ENCODE data around the gene CHD1. TPM values are rescaled to one million over a fixed set of nuclear protein-coding genes. Genes with fewer than 3 reads are reported as not detected.

The CHD1 gene
- total RNA-seq, 4 donors from 2014 or later = 39.8 to 70.6 (median 54.1) TPM

DNA sequence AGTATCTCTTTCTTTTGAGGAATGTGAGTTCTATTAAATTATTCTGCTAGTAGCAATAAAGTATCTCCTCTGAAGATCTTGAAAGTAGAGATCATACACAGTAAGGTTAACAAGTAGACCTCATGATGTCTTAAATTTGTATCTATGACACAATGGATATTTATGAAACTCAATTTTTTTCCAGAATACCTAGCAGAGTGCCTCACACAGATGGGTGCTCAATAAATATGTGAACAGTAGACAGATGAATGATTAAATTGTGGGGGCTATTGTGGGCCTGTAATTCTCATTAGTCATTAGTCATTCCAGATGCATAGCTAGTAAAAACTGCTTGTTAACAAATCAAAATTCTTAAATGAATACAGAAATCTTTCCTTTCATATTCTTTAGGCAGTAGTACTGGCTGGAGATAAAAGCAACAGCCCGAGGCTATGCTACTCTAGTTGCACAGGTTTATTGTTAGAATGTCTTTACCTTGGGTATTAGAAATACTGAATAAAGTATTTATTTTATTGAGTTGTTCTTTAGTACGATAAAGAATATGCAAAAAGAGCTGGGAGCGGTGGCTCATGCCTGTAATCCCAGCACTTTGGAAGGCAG lies 22.0 kb downstream of the CHD1 start:
- H3K27me3 ChIP-seq = no peaks in the 10 kb centered on the region
- no peak for DNase-seq (ENCODE audit: low spot score in 2 of 2)
- peaks cover 28% of the 10 kb centered on the region for H3K36me3 ChIP-seq
- no peak overlapping the region for H3K4me3 ChIP-seq
- H3K4me1 ChIP-seq = peaks cover 13% of the 10 kb centered on the region
- no peak overlapping the region for H3K27ac ChIP-seq
- no peaks in the 10 kb centered on the region for H3K9me3 ChIP-seq
- WGBS = 75% methylated on average over 3 of the region's 3 CpGs
- no peak for TF ChIP-seq POLR2AphosphoS5 (IDR thresholded peaks at IDR 0.05)
- TF ChIP-seq, protein P1, sequence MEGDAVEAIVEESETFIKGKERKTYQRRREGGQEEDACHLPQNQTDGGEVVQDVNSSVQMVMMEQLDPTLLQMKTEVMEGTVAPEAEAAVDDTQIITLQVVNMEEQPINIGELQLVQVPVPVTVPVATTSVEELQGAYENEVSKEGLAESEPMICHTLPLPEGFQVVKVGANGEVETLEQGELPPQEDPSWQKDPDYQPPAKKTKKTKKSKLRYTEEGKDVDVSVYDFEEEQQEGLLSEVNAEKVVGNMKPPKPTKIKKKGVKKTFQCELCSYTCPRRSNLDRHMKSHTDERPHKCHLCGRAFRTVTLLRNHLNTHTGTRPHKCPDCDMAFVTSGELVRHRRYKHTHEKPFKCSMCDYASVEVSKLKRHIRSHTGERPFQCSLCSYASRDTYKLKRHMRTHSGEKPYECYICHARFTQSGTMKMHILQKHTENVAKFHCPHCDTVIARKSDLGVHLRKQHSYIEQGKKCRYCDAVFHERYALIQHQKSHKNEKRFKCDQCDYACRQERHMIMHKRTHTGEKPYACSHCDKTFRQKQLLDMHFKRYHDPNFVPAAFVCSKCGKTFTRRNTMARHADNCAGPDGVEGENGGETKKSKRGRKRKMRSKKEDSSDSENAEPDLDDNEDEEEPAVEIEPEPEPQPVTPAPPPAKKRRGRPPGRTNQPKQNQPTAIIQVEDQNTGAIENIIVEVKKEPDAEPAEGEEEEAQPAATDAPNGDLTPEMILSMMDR (IDR thresholded peaks at IDR 0.05) = no peak
- TF ChIP-seq POLR2A (IDR thresholded peaks at IDR 0.05) = no peak
- TF ChIP-seq EP300 (IDR thresholded peaks at IDR 0.05) = no peak

DNA sequence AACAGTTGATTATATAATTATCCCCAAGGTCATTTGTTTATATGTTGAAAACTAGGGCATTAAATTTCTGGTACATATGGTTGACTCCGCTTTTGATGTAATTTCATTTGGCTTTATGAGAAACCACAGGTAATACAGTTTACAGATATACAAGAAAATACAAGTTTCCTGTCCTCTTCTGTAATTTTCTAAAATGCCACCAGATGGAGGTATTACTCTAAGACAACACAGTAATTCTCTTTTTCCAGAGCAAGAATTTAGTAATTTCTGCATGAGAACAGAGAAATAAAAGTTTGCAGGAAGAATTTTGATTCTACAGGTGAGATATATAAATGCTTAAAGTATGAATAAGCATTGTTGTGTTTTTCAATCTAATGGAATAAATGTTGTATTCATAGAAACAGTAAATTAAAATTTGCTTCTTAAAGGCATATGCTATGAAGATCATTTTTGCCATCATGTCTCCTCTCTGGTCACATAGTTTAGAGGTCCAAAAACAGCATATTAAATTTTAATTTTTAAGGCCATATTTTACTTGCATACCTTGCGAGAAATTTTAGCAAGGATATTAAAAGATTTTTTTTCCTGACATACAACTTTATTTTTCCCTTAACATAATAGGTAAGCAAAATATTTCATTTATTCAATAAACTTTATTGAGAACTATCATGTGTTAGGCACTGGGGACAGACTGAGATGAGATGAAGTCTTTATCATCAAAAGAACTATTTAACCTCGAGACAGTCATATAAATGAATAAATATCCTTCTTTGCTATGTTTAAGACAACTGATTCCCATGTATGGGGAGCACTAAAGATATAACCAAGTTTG lies 22.7 kb downstream of the CHD1 start:
- H3K4me3 ChIP-seq = no peak overlapping the region
- H3K27me3 ChIP-seq = no peaks in the 10 kb centered on the region
- no peak overlapping the region for H3K27ac ChIP-seq
- H3K9me3 ChIP-seq = no peaks in the 10 kb centered on the region
- peaks cover 35% of the 10 kb centered on the region for H3K36me3 ChIP-seq
- H3K4me1 ChIP-seq = peaks cover 10% of the 10 kb centered on the region
- WGBS = 75% methylated on average over 3 of the region's 3 CpGs
- DNase-seq (ENCODE audit: low spot score in 2 of 2) = no peak
- no peak for TF ChIP-seq POLR2A (IDR thresholded peaks at IDR 0.05)
- TF ChIP-seq, protein P1 (IDR thresholded peaks at IDR 0.05) = peak; percentile 51 to 56

DNA sequence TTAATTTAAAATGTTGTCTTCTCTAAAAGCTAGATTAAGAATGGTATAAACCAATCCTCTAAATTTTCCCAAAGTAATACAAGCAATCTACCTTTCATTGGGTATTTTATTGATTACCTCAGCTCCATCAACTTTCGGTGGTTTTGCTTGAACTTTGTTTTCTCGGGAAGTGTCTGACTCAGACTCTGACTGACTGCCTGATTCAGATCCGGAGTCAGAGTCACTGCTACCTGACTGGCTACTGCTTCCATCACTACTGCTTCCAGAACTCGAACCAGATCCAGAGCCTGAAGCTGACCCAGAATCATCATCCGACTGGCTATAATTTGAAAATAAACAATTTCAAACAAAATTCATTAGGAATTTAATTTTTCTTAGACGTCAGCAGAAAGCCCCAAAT lies 24.0 kb downstream of the CHD1 start:
- no peak for TF ChIP-seq POLR2A (IDR thresholded peaks at IDR 0.05)
- no peak for TF ChIP-seq EP300 (IDR thresholded peaks at IDR 0.05)
- TF ChIP-seq, protein P1 (IDR thresholded peaks at IDR 0.05) = no peak
- TF ChIP-seq POLR2AphosphoS5 (IDR thresholded peaks at IDR 0.05) = no peak
- Histone ChIP-seq H3K4me1 (peaks cover 9% of the 10 kb centered on the region), H3K27ac (no peak overlapping the region), H3K4me3 (no peak overlapping the region), H3K27me3 (no peaks in the 10 kb centered on the region), H3K36me3 (peaks cover 48% of the 10 kb centered on the region), H3K9me3 (no peaks in the 10 kb centered on the region)
- 87% methylated on average over 6 of the region's 6 CpGs for WGBS
- no peak for DNase-seq (ENCODE audit: low spot score in 2 of 2)

DNA sequence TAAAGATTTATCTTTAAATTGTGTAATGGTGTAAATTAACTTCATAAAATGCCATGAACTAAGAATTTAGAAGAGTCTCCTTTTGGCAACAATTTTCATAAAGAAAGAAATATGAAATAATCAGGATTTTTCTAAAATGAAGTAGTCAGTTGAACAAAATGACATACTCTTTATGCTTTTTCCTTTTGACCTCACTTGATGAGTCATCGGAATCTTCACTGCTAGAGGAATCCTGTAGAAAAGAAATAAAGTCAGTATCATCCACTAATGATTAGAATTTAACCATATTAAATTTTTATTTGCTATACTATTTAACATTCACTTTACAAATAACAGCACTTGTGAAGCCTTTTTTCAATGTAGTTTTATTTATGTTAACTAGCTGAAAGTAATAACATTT lies 26.1 kb downstream of the CHD1 start:
- 92% methylated on average over 1 of the region's 1 CpG for WGBS
- Histone ChIP-seq H3K27me3 (no peaks in the 10 kb centered on the region), H3K4me3 (no peak overlapping the region), H3K4me1 (peaks cover 9% of the 10 kb centered on the region), H3K9me3 (no peaks in the 10 kb centered on the region), H3K27ac (no peak overlapping the region), H3K36me3 (peaks cover 69% of the 10 kb centered on the region)
- DNase-seq (ENCODE audit: low spot score in 2 of 2) = no peak
- no peak for TF ChIP-seq POLR2A (IDR thresholded peaks at IDR 0.05)
- TF ChIP-seq POLR2AphosphoS5 (IDR thresholded peaks at IDR 0.05) = no peak
- TF ChIP-seq, protein P1 (IDR thresholded peaks at IDR 0.05) = no peak
- no peak for TF ChIP-seq EP300 (IDR thresholded peaks at IDR 0.05)

DNA sequence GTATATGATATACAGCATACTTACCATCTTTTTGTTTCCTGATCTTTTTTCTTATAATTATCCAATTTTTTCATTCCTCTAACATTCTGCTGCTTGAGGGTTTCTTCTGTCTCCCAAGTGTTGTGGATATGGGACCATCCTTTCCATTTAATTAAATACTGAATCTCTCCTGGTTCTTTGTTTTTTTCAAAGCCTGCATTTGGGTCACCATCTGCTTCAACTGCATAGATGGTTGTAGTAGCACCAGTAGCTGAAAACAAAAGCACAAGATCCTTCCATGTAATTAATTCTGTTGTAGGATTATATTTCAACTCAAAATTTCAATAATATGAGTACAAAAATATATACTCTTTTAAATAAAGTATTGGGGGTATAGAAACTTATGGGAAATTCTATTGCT lies 29.4 kb downstream of the CHD1 start:
- H3K36me3 ChIP-seq = peaks cover 96% of the 10 kb centered on the region
- no peaks in the 10 kb centered on the region for H3K9me3 ChIP-seq
- DNase-seq (ENCODE audit: low spot score in 2 of 2) = no peak
- H3K4me1 ChIP-seq = no peaks in the 10 kb centered on the region
- H3K27me3 ChIP-seq = no peaks in the 10 kb centered on the region
- H3K4me3 ChIP-seq = no peak overlapping the region
- no peak overlapping the region for H3K27ac ChIP-seq
- TF ChIP-seq, protein P1 (IDR thresholded peaks at IDR 0.05) = no peak
- TF ChIP-seq EP300 (IDR thresholded peaks at IDR 0.05) = no peak
- TF ChIP-seq POLR2A (IDR thresholded peaks at IDR 0.05) = no peak
- no peak for TF ChIP-seq POLR2AphosphoS5 (IDR thresholded peaks at IDR 0.05)
